Sciatic nerve (tissue), 2 donors: Measurements from ENCODE around the gene PRKCG. TPM values are rescaled to one million over a fixed set of nuclear protein-coding genes. Genes with fewer than 3 reads are reported as not detected.
"Not testable (repeated sequence)": the region's sequence is repeated elsewhere in the genome, so short reads cannot be mapped to it uniquely, and the experiment has no call there.

ENCODE experiments used
- ATAC-seq: fragments of 200-7000 bp; cut with Tn5 transposase; one replicate; pipeline ENCODE4 v1.9.1; 2020; ENCODE audit warnings: mild to moderate bottlenecking, moderate library complexity
- DNase-seq: peaks from one replicate; pipeline ENCODE4 v3.0.0-alpha.2; 2020; ENCODE audit warnings: low spot score
- intact Hi-C: fragments of 100-400 bp; cut with DNase I; formaldehyde crosslinking; loops from one replicate; pipeline ENCODE4 v1.14.2; 2022
- total RNA-seq: library from RNA; stranded (reverse); fragmentation: NEBNext Ultra II Directional; extraction: Animal tissue kit (Norgen Biotek cat#: 25700); gene quantifications from one replicate; pipeline ENCODE4 v1.2.1, GENCODE V29; 2021
- donor health status: DM: no; HTN: no; CAD: no.
- donor health status: DM: no; HTN: no; CAD: no.

PRKCG gene
- total RNA-seq, 1 donor from 2014 or later, result not detected

DNA sequence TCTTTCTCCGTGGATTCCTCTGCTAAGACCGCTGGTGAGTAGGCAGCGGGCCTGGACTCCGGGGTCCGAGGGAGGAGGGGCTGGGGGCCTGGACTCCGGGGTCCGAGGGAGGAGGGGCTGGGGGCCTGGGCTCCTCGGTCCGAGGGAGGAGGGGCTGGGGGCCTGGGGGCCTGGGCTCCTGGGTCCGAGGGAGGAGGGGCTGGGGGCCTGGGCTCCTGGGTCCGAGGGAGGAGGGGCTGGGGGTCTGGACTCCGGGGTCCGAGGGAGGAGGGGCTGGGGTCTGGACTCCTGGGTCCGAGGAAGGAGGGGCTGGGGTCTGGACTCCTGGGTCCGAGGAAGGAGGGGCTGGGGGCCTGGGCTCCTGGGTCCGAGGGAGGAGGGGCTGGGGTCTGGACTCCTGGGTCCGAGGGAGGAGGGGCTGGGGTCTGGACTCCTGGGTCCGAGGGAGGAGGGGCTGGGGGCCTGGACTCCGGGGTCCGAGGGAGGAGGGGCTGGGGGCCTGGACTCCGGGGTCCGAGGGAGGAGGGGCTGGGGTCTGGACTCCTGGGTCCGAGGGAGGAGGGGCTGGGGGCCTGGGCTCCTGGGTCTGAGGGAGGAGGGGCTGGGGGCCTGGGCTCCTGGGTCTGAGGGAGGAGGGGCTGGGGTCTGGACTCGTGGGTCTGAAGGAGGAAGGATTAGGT lies 12.1 kb upstream of the PRKCG start:
- DNase-seq, ATAC-seq, intact Hi-C loops: not testable (repeated sequence)

GRCh38 chr19:53870485-53870844 lies 11.5 kb upstream of the PRKCG start:
- intact Hi-C loops, result no loop called here
- ATAC-seq, result no peak
- peak; percentile 63 for DNase-seq

- no peak for ATAC-seq
- intact Hi-C loops, result no loop called here
- DNase-seq, result no peak
Observed at GRCh38 chr19:53871454-53871853, 10.5 kb upstream of the PRKCG start.

DNA sequence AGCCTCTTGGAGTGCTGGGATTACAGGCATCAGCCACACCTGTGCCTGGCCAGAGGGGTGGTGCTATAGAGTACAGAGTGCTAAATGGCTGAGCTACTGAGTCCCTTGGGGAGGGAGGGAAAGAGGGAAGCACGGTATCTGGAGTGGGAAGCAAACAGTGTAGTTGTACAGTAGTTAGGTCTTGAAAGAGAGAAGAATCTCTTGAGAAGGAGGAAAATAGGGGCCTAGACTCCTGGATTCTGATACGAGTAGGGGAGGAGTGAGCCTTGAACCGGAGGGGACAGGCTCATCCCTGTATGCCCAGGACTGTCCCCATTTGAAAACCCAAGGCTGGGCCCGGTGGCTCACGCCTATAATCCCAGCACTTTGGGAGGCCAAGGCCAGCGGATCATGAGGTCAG lies 9.2 kb upstream of the PRKCG start:
- intact Hi-C loops, result no loop called here
- ATAC-seq, result no peak
- DNase-seq, result no peak

DNA sequence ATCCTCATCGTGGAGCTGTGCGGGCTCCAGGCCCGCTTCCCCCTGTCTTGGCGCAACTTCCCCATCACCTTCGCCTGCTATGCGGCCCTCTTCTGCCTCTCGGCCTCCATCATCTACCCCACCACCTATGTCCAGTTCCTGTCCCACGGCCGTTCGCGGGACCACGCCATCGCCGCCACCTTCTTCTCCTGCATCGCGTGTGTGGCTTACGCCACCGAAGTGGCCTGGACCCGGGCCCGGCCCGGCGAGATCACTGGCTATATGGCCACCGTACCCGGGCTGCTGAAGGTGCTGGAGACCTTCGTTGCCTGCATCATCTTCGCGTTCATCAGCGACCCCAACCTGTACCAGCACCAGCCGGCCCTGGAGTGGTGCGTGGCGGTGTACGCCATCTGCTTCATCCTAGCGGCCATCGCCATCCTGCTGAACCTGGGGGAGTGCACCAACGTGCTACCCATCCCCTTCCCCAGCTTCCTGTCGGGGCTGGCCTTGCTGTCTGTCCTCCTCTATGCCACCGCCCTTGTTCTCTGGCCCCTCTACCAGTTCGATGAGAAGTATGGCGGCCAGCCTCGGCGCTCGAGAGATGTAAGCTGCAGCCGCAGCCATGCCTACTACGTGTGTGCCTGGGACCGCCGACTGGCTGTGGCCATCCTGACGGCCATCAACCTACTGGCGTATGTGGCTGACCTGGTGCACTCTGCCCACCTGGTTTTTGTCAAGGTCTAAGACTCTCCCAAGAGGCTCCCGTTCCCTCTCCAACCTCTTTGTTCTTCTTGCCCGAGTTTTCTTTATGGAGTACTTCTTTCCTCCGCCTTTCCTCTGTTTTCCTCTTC lies 8.0 kb upstream of the PRKCG start:
- ATAC-seq (no peak), DNase-seq (no peak)
- intact Hi-C loops, result no loop called here

DNA sequence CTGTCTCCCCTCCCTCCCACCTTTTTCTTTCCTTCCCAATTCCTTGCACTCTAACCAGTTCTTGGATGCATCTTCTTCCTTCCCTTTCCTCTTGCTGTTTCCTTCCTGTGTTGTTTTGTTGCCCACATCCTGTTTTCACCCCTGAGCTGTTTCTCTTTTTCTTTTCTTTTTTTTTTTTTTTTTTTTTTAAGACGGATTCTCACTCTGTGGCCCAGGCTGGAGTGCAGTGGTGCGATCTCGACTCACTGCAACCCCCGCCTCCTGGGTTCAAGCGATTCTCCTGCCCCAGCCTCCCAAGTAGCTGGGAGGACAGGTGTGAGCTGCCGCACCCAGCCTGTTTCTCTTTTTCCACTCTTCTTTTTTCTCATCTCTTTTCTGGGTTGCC lies 7.4 kb upstream of the PRKCG start:
- no peak for ATAC-seq
- no peak for DNase-seq

GRCh38 chr19:53875602-53876325 lies 6.2 kb upstream of the PRKCG start:
- no peak for DNase-seq
- no peak for ATAC-seq
- intact Hi-C loops, result no loop called here

More for the DNA sequence above, 7.4 kb upstream of the PRKCG start:
- intact Hi-C loops, result no loop called here

- ATAC-seq, result no peak
- intact Hi-C loops, result no loop called here
- no peak for DNase-seq
Observed at GRCh38 chr19:53876651-53877224, 5.3 kb upstream of the PRKCG start.

- intact Hi-C loops, result no loop called here
- DNase-seq (no peak), ATAC-seq (no peak)
Observed at GRCh38 chr19:53877361-53877766, 4.6 kb upstream of the PRKCG start.

GRCh38 chr19:53878776-53879139 lies 3.2 kb upstream of the PRKCG start:
- no peak for DNase-seq
- intact Hi-C loops, result no loop called here
- ATAC-seq, result no peak

DNA sequence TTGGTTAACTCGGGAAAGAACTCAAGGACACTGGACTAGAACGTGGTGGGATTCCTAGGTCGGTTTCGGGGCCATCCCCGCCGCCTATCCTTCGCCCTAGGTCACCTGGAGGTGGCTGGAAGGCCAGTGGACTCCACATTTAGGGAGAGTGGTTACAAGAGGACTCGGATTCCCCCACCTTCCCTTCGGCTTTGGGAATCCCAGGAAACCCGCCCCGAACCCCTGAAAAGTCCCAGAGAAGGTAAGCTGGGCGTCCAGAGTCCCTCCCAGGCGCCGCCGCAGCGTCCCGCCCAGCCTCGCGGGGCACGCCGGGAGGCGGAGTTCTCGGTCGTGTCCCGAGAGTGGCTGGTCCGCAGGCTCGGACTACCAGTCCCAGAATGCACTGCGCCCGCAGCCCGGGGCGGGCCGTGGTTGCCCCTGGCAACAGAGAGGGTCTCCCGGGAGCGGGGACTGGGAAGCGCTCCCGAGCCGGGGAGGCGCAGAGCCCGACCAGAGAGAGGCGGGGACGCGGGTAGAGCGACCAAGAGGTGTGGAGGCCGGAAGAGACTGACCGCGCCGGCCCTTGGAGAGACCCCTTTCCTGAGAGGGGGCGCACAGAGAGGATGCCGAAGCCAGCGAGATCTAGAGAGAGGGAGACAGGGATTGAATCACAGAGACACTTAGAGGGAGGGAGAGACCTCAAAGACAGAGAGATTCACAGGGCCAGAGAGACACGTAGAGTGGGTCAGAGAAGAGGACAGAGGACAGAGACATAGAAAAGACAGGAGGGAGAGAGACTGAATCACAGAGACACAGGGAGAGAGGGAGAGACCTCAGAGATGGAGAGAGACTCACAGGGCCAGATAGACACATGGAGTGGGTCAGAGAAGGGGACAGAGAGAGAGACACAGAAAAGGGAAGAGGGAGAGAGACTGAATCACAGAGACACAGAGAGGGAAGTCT lies 2.6 kb upstream of the PRKCG start:
- ATAC-seq, result peak; percentile 99
- intact Hi-C loops, result no loop called here
- DNase-seq, result peak; percentile 96

- intact Hi-C loops, result no loop called here
- DNase-seq (no peak), ATAC-seq (no peak)
Observed at GRCh38 chr19:53880711-53881481, 1.1 kb upstream of the PRKCG start.

DNA sequence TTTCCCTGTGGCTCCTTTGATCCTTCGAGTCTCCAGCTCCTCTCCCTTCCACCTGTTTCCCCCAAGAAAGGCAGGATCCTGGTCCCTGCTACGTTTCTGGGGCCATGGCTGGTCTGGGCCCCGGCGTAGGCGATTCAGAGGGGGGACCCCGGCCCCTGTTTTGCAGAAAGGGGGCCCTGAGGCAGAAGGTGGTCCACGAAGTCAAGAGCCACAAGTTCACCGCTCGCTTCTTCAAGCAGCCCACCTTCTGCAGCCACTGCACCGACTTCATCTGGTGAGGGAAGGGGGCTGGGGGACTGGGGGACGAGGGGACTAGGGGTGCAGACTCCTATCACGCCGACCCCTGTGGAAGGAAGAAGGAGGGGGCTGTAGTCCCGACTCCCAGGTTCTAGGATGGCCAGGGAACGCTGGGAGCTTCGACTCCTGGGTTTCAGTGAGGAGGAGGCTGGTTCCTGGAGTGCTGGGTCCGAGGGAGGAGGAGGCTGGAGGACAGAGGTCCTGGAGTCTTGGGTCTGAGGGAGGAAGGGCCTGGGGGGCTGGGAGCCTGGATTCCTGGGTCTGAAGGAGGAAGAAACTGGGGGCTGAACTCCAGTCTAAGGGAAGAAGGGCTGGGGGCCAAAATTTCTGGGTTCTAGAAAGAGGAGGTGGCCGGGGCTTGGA lies 524 bp downstream of the PRKCG start:
- no peak for DNase-seq
- ATAC-seq, result no peak
- intact Hi-C loops, result no loop called here

DNA sequence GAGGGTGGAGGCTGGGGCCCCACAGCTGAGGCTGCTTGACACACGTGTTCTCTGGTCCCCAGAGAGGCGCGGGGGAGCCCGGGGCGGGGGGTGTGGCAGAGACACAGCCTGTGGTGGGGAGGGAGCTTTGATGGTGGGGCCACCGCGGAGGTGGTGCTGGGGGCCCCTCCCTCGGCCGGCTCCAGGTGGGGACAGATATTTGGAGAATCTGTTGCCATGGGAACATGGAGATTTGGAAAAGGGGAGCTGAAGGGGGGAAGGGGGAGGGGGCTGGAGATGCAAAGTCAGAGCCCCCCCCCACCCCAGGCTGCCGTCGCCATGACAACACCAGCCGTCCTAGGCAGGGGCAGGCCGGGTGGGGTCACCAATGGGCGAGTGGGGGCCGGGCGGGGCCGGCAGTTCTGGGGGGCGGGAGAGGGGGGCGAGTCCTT lies 1.2 kb downstream of the PRKCG start:
- no peak for ATAC-seq
- intact Hi-C loops, result no loop called here
- DNase-seq, result no peak

GRCh38 chr19:53883741-53884140 lies 1.7 kb downstream of the PRKCG start:
- ATAC-seq (no peak), DNase-seq (no peak)
- intact Hi-C loops, result no loop called here

GRCh38 chr19:53884256-53884655 lies 2.3 kb downstream of the PRKCG start:
- intact Hi-C loops, result no loop called here
- ATAC-seq, result no peak

GRCh38 chr19:53885036-53885435 lies 3.0 kb downstream of the PRKCG start:
- intact Hi-C loops, result no loop called here
- ATAC-seq (no peak), DNase-seq (no peak)

More at GRCh38 chr19:53884256-53884655, 2.3 kb downstream of the PRKCG start:
- DNase-seq, result no peak
